Activated CD4-positive, alpha-beta T cell treated with anti-CD3 and anti-CD28 coated beads, Interleukin-2, Interleukin-4, amounts not matched to agents 100 ng/mL and 50 ng/mL, durations not matched to agents 16 hours and 8 hours (primary cell): ENCODE results near the gene SDE2.
"Not testable (repeated sequence)": the region's sequence is repeated elsewhere in the genome, so short reads cannot be mapped to it uniquely, and the experiment has no call there.

Source experiments
- DNase-seq: peaks from one replicate; pipeline ENCODE4 v3.0.0-alpha.2; 2020; ENCODE audit warnings: low spot score

The SDE2 gene

GRCh38 chr1:226006686-226007085 lies 7.5 kb upstream of the SDE2 start:
- DNase-seq = no peak

DNA sequence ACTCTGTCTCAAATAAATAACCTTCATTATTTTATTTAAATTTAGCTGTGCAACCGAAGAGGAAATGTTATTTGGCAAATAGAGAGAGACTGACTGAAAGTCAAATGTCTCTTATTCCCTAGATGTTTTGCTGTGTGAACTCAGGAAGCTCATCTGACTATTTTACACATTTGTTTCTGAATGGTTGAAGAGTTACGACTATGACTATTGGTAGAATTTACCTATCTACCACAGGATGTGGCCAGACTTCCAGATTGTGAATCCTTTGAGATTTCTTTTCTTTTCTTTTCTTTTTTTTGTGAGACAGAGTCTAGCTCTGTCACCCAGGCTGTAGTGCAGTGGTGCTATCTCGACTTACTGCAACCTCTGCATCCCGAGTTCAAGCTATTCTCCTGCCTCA lies 5.3 kb upstream of the SDE2 start:
- no peak for DNase-seq

GRCh38 chr1:226003502-226004170 lies 4.5 kb upstream of the SDE2 start:
- no peak for DNase-seq

DNA sequence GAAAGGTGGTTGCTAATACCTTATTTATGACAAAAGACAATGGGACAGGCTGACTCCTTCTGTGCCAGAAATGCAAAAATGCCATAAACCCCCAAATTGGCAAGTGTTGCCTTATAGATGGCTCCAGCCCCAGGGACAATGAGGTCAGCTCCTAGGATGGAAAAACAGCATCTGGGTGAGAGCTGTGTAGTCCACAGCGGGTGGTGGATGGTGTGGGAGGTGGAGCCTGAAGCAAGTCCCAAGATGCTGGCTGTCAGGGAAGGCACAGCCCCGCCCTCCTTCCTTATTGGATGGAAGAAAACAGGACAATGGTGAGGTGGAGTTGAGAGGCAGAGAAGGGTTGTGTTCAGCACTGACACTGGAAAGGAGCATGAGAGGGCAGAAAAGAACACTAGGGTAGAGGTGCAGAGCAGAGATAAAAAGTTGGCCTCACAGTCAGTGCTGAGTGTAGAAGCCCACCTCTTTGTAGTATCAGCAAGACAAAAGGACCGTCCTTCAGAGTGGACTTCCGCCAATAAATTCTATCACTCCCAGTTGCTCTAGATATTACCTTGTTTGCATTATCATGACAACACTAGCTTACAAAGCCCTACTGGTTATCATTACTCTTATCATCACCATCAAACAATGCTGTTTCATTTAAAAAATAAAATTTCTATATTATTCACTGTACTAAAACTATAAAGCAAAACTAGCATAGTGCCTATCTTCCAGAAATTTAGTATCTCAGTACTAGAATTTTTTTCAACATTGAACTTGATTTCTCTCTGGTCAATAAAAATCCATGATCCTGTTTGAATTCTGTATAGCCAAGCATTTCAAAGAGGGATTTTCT lies 3.7 kb upstream of the SDE2 start:
- DNase-seq = peak; percentile 18

- DNase-seq = peak; percentile 21
Measured at GRCh38 chr1:226001963-226002666, 3.0 kb upstream of the SDE2 start.

GRCh38 chr1:226001088-226001487 lies 1.9 kb upstream of the SDE2 start:
- DNase-seq = no peak

- DNase-seq = not testable (repeated sequence)
Measured at GRCh38 chr1:226000493-226001081, 1.4 kb upstream of the SDE2 start.

GRCh38 chr1:225999912-226000337 lies 782 bp upstream of the SDE2 start:
- peak; percentile 43 for DNase-seq

DNA sequence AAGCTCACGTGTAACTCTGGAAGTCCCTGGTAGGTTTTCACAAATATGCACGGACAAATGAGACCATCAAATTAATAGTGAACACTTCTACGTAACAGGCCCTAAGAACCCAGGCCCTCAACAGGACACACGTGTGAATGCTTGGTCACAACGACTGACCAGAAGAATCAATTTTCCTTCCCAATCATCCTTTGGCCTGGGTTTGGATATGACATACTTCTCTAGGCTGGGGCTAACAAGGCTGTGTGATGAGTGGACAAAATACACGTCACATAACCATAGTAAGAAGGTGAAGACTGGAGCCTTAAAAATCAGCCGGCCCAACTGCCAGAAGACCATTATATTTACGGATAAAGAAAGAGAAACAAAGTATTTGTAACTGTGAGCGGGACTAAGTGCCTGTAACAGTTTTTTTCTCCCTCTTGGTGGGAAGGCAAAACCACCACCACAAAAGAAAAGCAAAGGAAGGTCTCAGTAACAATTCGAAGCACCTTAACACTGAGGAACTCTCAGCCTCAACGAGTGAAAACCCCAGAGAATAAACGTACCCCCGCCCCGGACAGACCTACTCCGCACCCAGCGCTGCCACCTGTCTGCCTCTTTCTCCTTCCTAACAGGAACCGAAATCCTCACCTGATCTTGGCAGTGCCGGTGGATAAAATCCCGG lies 450 bp downstream of the SDE2 start:
- DNase-seq = no peak

- DNase-seq = peak; percentile 25
Measured at GRCh38 chr1:225996946-225997545, 2.1 kb downstream of the SDE2 start.

GRCh38 chr1:225995919-225996864 lies 3.0 kb downstream of the SDE2 start:
- DNase-seq = no peak

GRCh38 chr1:225990705-225991464 lies 8.3 kb downstream of the SDE2 start:
- DNase-seq = peak; percentile 50

DNA sequence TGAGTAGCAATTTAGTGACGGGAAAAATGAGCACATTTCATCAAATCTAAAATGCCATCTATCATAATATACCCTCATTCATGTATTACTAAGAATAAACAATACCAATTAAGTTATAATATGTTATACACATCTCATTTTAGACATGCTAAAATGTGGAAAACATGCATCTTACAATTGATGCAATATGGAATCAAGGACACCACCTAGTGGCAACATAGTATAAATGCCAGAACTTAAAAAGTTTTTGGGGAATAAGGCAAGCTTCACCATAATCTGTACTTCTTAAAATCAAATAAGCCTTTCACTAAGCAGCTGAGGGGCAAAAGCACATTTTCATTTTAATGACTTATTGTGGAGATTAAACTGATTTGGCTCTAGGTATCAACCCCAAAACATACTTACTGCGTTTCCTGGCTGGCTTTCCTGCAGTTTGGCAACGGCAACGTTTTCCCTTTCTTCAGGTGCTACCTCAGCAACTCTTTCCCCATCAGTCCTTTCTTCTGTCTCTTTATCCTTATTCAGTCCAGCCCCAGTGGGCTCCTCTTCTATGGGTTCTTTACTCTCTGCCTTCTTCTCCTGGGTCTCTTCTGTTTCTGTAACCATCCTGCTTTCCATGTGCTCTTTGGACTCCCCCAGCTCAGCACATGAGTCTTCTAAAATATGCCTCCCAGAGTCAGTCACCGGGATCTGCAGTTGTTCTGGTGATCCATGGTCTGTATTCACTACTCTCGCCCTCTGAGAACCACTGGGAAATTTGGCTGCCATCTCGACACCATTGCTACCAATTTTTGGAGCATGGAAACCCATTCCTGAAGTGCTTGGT lies 11.4 kb downstream of the SDE2 start:
- DNase-seq = peak; percentile 50

GRCh38 chr1:225981714-225982113 lies 17.4 kb downstream of the SDE2 start:
- no peak for DNase-seq

DNA sequence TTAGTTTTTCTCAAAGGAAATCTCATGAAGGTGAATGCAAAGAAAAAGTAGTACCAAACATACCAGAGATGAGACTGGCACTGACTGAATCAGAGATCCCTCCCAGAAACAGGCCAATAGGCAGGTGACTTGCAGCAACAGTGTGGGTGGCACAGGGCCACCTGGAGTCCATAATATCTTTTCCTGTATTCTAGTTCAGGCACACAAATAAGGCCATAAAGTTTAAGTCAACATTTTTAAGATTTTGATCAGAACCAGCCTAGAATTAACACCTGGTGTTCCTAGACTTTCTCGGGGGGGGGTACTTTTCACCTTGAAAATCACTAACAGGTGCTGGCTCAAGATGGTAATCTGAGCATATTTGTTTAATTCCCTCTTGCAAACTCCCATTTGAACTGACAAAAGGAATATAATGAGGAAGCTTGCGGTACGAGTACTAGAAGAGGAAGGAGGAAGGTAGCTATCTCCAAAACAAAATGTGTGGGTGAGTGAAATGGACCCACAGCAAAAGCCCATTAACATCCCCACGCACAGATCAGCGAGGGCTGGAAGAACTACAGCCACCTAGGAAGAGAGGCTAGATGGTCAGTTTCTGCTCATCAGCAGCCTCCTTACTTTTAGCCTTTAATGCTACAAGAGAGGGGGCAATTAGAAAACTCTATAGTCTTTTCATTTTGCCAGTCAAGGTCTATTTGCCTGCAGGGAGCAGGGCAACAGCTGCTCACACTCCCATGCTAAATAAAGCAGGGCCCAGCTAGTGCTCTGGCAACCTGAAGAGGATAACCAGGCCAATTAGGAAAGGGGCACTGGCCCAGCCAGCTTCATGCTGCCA lies 18.9 kb downstream of the SDE2 start:
- no peak for DNase-seq

- no peak for DNase-seq
Measured at GRCh38 chr1:225979421-225979820, 19.7 kb downstream of the SDE2 start.

DNA sequence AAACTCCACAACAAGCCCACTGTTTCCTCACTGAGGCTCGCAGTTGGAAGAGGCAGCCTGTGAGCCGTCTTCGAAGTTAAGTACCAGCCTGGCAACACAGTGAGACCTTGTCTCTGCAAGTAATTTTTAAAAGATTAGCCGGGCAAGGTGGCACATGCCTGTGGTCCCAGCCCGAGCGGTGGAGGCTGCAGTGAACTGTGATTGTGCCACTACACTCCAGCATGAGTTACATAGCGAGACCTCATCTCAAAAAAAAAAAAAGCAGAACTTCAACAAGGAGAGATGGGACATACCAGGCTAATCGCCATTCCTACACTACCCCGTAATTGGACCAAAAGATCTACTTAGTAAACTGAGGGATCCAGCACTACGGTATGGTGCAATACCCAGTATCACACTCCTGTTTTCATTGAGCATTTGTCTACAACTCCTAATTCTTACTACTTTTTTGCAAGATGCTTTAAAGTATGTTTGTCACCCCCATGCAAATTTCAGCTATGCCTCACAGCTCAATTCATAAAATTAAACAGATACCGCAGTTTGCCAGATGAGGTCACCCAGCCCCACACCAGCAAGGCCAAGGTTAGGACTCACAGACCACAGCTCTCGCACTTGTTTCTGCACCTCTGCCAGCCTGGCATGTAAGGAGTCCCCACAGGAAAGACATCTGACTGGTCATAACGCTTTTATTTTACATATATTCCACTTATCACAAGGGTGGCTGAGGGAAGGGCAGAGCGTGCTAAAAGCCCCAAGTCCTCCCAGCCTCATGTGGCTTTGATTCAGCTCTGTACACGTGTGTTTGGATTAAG lies 21.0 kb downstream of the SDE2 start:
- no peak for DNase-seq
